ENCODE data around the gene LINGO3.

LINGO3 gene

GRCh38 chr19:2271234-2272103 is 36.5 kb downstream of the LINGO3 start:
- H3K4me3 ChIP-seq (ENCODE audit: low read length) = peak overlapping the region; percentile 95
- no peak for TF ChIP-seq CTCF (conservative IDR thresholded peaks at IDR 0.05; ENCODE audit: low read length)
- DNase-seq (ENCODE audit: low read depth) = peak; percentile 82

- peak; percentile 86 for DNase-seq (ENCODE audit: low read depth)
- TF ChIP-seq CTCF (conservative IDR thresholded peaks at IDR 0.05; ENCODE audit: low read length) = no peak
- H3K4me3 ChIP-seq (ENCODE audit: low read length) = peak overlapping the region; percentile 95
These were observed 37.3 kb downstream of the LINGO3 start for GRCh38 chr19:2270423-2271233.

GRCh38 chr19:2270157-2270422 is 37.9 kb downstream of the LINGO3 start:
- TF ChIP-seq CTCF (conservative IDR thresholded peaks at IDR 0.05; ENCODE audit: low read length) = no peak
- DNase-seq (ENCODE audit: low read depth) = peak; percentile 42

GRCh38 chr19:2269244-2270156 is 38.5 kb downstream of the LINGO3 start:
- DNase-seq (ENCODE audit: low read depth) = peak; percentile 96
- no peak for TF ChIP-seq CTCF (conservative IDR thresholded peaks at IDR 0.05; ENCODE audit: low read length)
- peak overlapping the region; percentile 95 for H3K4me3 ChIP-seq (ENCODE audit: low read length)

More at GRCh38 chr19:2270157-2270422, 37.9 kb downstream of the LINGO3 start:
- peak overlapping the region; percentile 95 for H3K4me3 ChIP-seq (ENCODE audit: low read length)

GRCh38 chr19:2268861-2269243 is 39.1 kb downstream of the LINGO3 start:
- TF ChIP-seq CTCF (conservative IDR thresholded peaks at IDR 0.05; ENCODE audit: low read length) = no peak
- DNase-seq (ENCODE audit: low read depth) = no peak
- peak overlapping the region; percentile 74 for H3K4me3 ChIP-seq (ENCODE audit: low read length)

GRCh38 chr19:2268480-2268830 is 39.5 kb downstream of the LINGO3 start:
- no peak for DNase-seq (ENCODE audit: low read depth)
- TF ChIP-seq CTCF (conservative IDR thresholded peaks at IDR 0.05; ENCODE audit: low read length) = no peak
- peak overlapping the region; percentile 74 for H3K4me3 ChIP-seq (ENCODE audit: low read length)

Measured in AG10803 (cell line).